GM18868 (cell line): ENCODE results near the gene IL6ST.
"Not testable (repeated sequence)": the region's sequence is repeated elsewhere in the genome, so short reads cannot be mapped to it uniquely, and the experiment has no call there.

Experiments used
- ATAC-seq: cut with Tn5 transposase; IDR thresholded peaks from one replicate; pipeline ENCODE4 v1.9.1; 2021; ENCODE audit warnings: mild to moderate bottlenecking, moderate library complexity; ENCODE audit not compliant: unreplicated experiment

The IL6ST gene

GRCh38 chr5:55994495-55994997 lies at the start of gene IL6ST:
Gene IL6ST (minus strand): TSS chr5:55994963. CDS start chr5:55976278, 18,685 bp downstream.
- peak; percentile 31 for ATAC-seq

- no peak for ATAC-seq
Observed at GRCh38 chr5:56039985-56040384, 45.2 kb upstream of the IL6ST start.

DNA sequence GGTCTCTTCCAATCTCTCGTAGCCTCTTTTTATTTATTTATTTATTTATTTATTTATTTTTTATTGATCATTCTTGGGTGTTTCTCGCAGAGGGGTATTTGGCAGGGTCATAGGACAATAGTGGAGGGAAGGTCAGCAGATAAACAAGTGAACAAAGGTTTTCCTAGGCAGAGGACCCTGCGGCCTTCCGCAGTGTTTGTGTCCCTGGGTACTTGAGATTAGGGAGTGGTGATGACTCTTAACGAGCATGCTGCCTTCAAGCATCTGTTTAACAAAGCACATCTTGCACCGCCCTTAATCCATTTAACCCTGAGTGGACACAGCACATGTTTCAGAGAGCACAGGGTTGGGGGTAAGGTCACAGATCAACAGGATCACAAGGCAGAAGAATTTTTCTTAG lies 43.4 kb upstream of the IL6ST start:
- not testable (repeated sequence) for ATAC-seq

DNA sequence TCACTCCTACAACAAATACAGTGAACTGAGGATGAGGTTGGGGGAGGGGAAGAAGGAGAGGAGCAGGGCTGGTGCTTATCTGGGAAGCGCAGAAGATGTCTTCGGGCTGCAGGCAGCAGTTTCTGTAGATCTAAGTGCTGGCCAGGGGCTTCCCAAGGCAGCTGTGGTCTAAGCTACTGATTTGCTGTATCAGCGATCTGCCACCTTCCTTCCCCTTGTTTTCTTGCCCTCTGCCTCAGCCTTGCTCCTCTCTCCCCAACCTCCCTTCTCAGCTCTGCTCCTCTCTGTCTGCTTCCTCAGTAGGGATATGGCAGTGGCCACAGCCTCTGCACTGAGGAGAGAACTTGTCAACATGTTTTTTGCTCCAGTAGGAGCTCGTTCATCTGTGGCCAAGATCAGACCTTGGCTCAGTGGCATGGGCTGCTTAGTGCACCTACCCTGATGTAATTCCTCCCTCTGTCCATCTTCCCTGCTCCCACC lies 42.8 kb upstream of the IL6ST start:
- ATAC-seq, result no peak

- ATAC-seq, result not testable (repeated sequence)
Observed at GRCh38 chr5:56035394-56035793, 40.6 kb upstream of the IL6ST start.

- not testable (repeated sequence) for ATAC-seq
Observed at GRCh38 chr5:56029871-56030630, 35.3 kb upstream of the IL6ST start.

DNA sequence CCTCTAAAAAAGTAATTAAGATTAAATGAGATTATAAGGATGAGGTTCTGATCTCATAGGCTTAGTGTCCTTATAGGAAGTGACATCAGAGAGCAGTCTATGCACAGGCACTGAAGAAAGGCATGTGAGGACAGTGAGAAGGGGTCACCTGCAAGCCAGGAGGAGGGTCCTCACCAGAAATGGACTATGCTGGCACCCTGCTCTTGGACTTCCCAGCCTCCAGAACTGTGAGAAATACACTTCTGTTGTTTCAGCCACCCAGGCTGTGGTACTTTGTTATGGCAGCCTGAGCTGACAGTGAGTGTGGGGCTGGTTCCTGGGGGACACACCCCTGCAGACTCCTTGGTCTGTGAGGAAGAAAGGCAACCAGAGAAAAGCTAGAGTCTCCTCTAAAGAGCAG lies 34.7 kb upstream of the IL6ST start:
- no peak for ATAC-seq

DNA sequence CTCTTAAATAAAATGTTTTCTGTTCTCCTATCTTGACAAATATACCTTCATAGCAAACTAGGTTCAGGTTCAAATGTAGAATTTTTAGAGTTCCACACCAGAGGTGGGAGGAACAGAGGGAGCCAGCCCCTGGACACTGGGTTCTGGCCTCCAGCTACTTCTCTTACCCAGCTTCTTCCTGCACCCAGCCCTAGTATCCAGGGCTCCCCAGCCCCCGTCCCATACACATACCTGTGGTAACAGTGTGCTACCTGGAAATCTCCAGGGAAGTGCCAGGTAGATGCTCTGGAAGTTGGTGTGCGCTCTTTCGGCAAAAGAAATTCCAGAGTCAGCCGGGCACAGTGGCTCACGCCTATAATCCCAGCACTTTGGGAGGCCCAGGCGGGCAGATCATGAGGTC lies 33.9 kb upstream of the IL6ST start:
- ATAC-seq, result no peak

DNA sequence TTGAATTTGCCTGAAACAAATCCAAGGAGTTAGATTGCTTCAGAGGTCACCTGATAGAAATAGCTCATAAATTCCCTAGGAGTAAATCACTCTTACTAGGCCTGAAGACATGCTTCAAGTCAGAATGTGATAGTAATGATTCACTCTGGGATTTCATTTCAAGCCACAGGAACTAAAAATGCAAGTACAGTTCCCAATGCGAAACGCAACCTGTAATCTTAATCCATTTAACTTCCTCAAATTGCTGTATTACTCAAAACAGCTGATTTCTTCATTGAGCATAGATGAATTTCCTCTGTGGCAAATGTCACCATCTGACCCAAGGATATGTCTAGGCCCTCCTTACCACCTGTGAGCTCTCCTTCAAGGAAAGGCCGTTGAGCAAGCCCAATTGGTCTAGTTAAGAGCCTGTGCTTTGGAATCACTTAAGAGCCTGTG lies 32.1 kb upstream of the IL6ST start:
- peak; percentile 88 for ATAC-seq

- ATAC-seq, result no peak
Observed at GRCh38 chr5:56025151-56025885, 30.6 kb upstream of the IL6ST start.

- no peak for ATAC-seq
Observed at GRCh38 chr5:56024810-56025150, 30.0 kb upstream of the IL6ST start.

GRCh38 chr5:56023296-56023695 lies 28.5 kb upstream of the IL6ST start:
- no peak for ATAC-seq

DNA sequence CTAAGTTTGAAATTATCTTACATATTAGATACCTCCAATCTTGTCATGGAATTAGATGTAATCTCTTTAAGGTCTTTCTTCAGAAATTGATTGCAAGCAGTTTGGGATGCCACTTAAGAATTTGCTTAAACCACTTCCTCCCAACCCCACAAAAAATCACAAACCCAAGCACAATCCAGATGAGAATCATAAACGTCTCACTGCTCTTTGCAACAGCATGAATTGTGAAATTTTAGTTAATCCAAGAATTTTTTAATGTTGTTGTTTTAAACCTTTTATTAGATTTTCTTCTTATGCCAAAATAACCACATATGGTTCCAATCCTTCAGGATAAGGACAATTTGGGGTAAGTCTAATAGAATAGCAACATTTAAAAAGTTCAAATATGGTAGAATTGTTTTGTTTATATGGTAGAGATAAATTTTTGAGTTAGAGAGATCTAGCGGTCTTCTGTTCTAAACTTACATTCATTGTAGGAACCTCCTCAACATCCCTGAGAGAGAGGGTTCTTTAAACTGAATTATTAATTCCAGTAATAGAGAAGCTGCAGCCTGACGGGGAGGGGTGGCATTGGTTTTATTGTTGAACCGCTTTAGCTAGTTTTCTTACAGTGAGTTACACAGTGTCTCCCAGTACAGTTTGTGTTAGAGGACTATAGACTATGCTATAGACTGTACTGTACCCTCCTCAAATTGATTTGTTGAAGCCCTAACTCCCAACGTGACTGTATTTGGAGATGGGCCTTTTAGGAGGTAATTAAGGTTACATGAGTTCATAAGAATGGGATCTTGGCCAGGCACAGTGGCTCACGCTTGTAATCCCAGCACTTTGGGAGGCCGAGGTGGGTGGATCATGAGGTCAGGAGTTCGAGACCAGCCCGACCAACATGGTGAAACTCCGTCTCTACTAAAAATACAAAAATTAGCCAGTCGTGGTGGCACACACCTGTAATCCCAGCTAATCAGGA lies 24.8 kb upstream of the IL6ST start:
- ATAC-seq, result no peak

DNA sequence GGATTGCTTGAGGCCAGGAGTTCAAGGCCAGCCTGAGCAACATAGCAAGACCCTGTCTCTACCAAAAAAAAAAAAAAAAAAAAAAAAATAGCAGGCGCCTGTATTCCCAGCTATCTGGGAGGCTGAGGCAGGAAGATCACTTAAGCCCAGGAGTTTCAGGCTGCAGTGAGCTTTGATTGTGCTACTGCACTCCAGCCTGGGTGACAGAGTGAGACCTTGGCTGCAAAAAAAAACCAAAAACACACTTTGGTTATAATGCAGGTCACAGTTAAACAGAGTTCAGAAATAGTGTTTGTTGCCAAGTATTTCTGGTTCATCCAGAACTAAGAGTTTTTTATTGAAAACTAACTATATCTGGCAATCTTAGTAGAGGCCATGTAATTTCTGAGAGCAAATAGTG lies 24.1 kb upstream of the IL6ST start:
- no peak for ATAC-seq

DNA sequence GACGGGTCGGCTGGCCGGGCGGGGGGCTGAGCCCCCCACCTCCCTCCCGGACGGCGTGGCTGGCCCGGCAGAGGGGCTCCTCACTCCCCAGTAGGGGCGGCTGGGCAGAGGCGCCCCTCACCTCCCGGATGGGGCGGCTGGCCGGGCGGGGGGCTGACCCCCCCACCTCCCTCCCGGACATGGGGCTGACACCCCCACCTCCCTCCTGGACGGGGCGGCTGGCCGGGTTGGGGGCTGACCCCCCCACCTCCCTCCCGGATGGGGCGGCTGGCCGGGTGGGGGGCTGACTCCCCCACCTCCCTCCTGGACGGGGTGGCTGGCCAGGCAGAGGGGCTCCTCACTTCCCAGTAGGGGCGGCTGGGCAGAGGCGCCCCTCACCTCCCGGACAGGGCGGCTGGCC lies 19.9 kb upstream of the IL6ST start:
- not testable (repeated sequence) for ATAC-seq

GRCh38 chr5:56013939-56014338 lies 19.2 kb upstream of the IL6ST start:
- ATAC-seq, result not testable (repeated sequence)

DNA sequence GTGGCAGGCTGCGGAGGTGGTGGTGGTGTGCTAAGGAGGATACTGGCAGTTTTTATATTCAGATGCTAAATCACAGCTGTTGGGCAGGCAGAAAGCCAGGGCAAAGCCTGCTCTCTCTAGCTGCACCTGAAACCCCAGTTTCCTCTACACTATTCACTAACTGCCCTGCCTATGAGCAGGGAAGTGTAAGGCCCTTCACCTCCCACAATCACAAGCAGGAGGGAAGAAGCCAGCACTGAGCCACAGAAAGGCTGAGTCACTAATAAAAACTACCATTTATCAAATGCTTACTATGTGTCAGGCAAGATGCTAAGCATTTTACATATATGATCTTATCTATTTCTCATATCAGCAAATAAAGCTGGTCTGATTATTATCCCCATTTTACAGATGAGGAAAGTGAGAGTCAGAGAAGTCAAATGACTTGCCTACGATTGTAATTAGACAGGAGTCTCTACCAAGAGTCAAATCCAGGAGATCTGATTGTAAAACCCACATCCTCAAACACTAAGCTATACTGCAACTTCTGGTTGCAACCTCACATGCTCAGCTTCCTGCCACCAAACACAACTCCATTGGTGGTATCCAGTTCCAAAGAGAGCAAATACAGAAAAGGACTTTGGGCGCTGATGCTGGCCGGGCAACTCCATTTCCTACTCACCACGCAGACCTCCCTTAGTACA lies 17.7 kb upstream of the IL6ST start:
- peak; percentile 84 for ATAC-seq

GRCh38 chr5:56011835-56012234 lies 17.1 kb upstream of the IL6ST start:
- ATAC-seq, result peak; percentile 45

DNA sequence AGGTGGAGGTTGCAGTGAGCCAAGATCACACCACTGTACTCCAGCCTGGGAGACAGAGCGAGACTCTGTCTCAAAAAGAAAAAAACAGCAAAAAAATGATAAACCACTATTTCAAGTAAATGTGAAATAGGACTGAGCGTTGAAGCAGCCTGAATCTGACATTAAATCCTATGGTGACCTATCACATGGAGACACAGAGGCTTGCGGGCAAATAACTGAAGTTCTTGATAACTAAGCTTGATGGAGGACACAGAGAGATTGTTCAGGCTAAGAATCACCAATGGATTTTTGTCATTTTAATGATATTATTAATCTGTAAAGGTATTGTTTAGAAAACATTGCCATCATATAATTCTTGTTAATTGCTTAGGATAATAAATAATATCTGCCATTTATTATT lies 15.7 kb upstream of the IL6ST start:
- ATAC-seq, result no peak

- ATAC-seq, result no peak
Observed at GRCh38 chr5:56006600-56006999, 11.8 kb upstream of the IL6ST start.
